ENCODE results near the gene PHPT1.

- TF ChIP-seq POLR2A (IDR thresholded peaks at IDR 0.05) (peak; percentile 57), CTCF (IDR thresholded peaks at IDR 0.05) (no peak)
Observed at GRCh38 chr9:136851941-136852663, 2.9 kb downstream of the PHPT1 start, which contains the start of gene MAMDC4.

All from right lobe of liver (tissue), 4 donors.